NCI-H345 (cell line): Measurements from ENCODE around the gene MOB1B.
"Not testable (repeated sequence)": the region's sequence is repeated elsewhere in the genome, so short reads cannot be mapped to it uniquely, and the experiment has no call there.

Experiments
- DNase-seq: peaks from one replicate; lab custom pipeline; 2025; lab: John Stamatoyannopoulos, UW

Gene MOB1B

DNA sequence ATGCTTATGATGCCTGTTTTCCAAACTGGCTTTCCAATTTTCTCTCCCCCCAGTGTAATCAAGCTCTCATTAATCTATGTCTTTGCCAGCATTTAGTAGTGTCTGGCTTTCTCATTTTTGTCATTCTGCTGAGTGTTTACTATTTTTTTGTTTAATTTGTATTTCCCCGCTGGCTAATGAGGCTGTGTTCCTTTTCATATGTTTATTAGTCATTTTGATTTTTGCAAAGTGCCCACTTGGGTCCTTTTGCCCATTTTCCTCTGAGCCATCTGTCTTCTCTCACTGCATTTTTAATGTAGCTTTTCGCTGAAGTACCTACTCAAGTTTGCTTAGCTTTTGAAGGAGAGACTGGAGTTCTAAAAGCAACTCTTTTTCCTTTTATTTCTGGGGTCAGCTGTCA is 106.0 kb downstream of the MOB1B start:
- DNase-seq = no peak

DNA sequence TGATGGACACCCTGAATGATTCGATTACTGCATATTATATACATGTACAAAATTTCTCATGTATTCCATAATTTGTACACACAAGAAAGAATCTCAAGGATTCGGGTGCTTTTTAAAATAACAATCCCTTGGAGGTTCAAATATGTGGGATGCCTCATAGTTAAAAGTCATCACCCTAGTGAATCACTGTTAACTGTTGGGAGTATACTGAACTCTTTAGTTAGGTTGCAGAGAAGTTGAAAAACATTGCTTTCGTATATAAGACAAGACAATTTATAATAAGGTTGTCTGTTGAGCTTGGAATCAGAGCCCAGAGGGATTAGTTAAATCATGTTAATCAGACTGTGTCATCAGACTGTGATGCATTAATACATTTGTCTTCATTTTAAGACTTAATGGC is 106.9 kb downstream of the MOB1B start:
- DNase-seq = no peak

DNA sequence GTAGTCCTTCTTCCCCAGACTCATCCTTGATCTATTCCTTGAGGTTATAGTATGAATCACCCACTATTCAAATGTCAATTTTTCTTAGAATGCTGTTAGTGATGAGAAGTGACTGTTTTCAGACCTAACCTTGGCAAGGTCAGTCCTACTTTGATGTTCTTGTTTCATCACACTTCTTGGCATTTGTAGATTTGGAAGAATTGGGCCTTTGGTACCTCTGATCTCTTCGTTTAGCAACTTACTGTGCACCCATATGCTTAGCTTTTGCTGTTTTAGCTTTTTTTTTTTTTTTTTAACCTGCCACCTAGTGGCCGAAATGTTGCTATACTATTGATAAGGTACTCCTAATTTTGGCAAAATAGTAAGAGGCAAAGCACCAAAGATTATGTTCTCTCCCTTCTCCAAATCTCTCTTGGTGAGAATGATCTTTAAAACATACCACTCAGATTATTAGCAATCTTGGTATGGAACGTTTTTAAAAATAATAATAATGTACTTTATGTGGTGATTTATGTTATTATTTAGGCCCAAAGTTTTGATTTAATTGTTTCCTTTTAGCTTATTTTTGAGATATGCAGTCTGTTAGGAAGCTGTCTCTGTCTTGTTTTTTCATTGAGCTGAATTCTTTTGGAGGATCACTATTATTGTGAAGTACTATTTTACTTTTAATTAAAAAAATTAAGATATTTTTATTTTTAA is 107.9 kb downstream of the MOB1B start:
- peak; percentile 15 for DNase-seq

DNA sequence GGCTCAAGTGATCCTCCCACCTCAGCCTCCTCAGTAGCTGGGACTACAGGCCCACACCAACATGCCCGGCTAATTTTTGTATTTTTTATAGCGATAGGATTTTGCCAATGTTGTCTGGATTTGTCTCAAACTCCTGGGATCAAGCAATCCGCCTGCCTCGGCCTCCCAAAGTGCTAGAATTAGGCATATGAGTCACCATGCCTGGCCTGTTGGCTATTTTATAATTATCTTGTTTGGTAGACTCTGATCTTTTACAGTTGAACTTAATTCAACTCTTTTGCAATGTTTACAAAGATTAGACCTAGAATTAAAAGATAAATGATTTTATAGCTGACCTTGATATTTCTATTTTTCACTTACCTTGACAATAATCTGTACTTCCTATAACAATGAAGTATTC is 109.3 kb downstream of the MOB1B start:
- no peak for DNase-seq

DNA sequence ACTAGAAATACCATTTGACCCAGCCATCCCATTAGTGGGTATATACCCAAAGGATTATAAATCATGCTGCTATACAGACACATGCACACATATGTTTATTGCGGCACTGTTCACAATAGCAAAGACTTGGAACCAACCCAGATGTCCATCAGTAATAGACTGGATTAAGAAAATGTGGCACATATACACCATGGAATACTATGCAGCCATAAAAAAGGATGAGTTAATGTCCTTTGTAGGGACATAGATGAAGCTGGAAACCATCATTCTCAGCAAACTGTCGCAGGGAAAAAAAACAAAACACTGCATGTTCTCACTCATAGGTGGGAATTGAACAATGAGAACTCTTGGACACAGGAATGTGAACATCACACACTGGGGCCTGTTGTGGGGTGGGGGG is 115.2 kb downstream of the MOB1B start:
- not testable (repeated sequence) for DNase-seq

DNA sequence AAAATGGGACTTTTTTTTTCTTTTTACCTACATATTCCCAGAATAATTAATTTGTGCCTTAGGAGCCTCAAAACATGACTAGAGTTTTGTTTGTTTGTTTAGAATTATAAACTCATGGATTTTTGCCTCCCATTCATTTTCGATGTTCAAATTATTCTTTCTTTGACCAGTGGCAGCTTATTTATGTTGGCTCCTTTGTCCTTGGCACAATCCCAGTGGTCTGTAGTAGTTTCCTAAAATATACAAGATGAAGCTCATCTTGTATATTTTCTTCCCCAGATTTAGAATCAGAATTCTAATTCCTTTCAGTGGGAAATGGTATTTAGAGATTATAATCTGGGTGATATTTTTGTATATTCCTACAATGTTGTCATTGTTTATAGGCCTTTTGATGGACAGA is 118.4 kb downstream of the MOB1B start:
- DNase-seq = no peak

DNA sequence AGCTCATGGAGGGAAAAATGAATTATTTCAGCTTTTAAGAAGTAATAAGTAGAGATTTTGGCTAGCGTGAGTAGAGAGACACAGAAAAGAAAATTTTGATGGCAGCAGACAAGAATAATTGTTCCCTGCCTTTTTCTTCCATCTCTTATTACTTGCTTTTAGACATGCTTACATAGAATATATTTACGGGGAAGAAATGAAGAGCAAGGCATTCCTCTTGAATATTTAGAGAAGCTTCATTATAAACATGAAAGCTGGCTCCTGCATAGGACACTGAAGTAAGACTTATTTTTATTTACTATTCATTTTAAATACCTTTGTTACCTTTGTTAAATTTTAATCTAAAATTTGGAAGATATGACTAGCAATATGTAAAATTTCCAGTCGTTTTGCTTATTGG is 123.5 kb downstream of the MOB1B start:
- DNase-seq = no peak

DNA sequence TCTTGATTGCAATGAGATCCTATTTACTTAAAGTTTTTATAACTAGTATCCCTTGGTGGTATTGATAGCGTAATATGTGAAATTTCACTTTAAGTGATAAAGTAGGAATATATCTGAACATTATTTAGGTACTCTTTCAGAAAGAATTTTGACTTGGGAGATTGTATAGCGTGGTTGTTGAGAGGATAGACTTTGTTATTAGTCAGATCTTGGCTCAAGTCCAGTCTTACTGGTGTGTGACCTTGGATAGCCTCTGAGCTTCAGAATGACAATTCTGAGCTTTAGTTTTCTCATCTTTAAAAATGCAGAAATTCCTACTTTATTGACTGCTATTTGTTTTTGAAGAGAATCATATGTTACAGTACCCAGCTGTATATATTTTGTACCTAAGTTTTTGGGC is 123.9 kb downstream of the MOB1B start:
- DNase-seq = no peak

DNA sequence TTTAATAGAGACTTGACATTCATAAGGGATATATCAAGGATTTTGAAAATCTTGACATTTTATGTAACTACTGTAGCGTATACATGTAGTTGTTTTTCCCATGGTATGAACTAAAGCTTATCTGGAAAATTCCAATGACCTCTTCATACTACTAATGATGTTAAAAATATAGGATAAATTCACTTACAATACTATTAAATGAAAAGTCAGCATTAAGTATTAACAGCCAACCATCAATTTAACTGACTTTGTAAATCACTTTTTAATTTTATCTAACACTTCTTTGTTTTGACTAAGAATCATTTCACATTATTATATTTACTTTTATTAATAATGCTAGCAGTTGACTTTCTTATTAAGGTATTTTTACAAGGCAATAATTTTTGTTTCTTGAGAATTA is 125.4 kb downstream of the MOB1B start:
- no peak for DNase-seq

DNA sequence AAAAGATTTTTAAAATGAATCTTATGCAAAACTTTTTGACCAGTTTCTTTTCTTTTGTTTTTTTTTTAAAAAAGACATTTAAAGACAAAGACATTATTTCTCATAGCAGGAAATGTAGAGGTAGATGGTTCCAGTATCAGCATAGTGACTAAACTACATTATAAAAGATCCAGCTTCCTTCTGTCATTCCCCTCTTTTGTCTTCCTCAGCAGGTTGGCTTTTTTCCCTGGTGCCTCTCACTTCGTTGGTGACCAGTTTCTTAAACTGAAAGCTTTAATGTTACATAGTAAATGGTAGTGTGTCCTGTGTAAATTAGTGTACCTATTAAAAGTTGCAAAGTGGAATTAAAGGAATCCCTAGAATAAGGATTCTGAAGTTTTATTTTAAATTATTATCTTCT is 127.3 kb downstream of the MOB1B start:
- no peak for DNase-seq

DNA sequence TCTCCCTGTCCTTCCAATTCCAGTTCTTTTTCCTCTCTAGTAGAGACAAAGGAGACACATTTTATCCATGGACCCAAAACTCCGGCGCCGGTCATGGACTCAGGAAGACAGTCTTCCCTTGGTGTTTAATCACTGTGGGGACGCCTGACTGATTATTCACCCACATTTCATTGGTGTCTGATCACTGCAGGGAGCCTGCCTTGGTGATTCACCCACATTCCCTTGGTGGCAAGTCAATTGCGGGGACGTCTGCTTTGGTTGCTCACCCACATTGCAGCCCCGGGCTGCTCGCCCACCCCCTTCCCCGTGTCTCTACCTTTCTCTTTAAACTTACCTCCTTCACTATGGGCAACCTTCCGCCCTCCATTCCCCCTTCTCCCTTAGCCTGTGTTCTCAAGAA is 129.9 kb downstream of the MOB1B start:
- DNase-seq = not testable (repeated sequence)
